Neural progenitor cell (in vitro differentiated cells): Measurements from ENCODE around the gene GPR75. TPM values are rescaled to one million over a fixed set of nuclear protein-coding genes. Genes with fewer than 3 reads are reported as not detected.
"Not testable (repeated sequence)": the region's sequence is repeated elsewhere in the genome, so short reads cannot be mapped to it uniquely, and the experiment has no call there.

Source experiments
- DNase-seq: peaks from one replicate; pipeline ENCODE4 v3.0.0-alpha.2; 2016; ENCODE audit warnings: low spot score
- H2AFZ ChIP-seq: fragments of 200-600 bp; sonication (generic); replicated peaks from 2 replicates; pipeline ENCODE4 v1.6.1; 2016; ENCODE audit warnings: antibody characterized with exemption
- H3F3A ChIP-seq: fragments of 200-600 bp; sonication (generic); 2 replicates; pipeline ENCODE4 v1.6.1; 2016; ENCODE audit warnings: antibody characterized with exemption, low read depth
- H3K27ac ChIP-seq: fragments of 200-600 bp; sonication (generic); 2 replicates; pipeline ENCODE4 v1.5.1; 2016; ENCODE audit warnings: mild to moderate bottlenecking
- H3K27me3 ChIP-seq: fragments of 200-600 bp; sonication (generic); 2 replicates; pipeline ENCODE4 v1.6.1; 2016; ENCODE audit warnings: mild to moderate bottlenecking, moderate library complexity
- H3K36me3 ChIP-seq: fragments of 200-600 bp; sonication (generic); 2 replicates; pipeline ENCODE4 v1.5.1; 2016
- H3K4me1 ChIP-seq: fragments of 200-600 bp; sonication (generic); 2 replicates; pipeline ENCODE4 v1.6.1; 2016; ENCODE audit warnings: mixed run types
- H3K4me2 ChIP-seq: fragments of 200-600 bp; sonication (generic); 2 replicates; pipeline ENCODE4 v1.6.1; 2016
- H3K4me3 ChIP-seq: fragments of 200-600 bp; sonication (generic); 2 replicates; pipeline ENCODE4 v1.5.1; 2016
- H3K79me2 ChIP-seq: fragments of 200-600 bp; sonication (generic); 2 replicates; pipeline ENCODE4 v1.6.1; 2016; ENCODE audit warnings: low read depth
- H3K9ac ChIP-seq: fragments of 200-600 bp; sonication (generic); 2 replicates; pipeline ENCODE4 v1.6.1; 2016
- H3K9me3 ChIP-seq: fragments of 200-600 bp; sonication (generic); 2 replicates; pipeline ENCODE4 v1.5.1; 2016; ENCODE audit warnings: low read depth
- H4K20me1 ChIP-seq: fragments of 200-600 bp; sonication (generic); 2 replicates; pipeline ENCODE4 v1.6.1; 2016; ENCODE audit warnings: low read depth
- H3K27ac Mint-ChIP-seq: 3 replicates; pipeline ENCODE4 v1.8.0; 2021; ENCODE audit warnings: mixed read lengths
- H3K27me3 Mint-ChIP-seq: 2 replicates; pipeline ENCODE4 v1.8.0; 2022; ENCODE audit warnings: low read depth, mild to moderate bottlenecking, inconsistent platforms, moderate library complexity, mixed read lengths; ENCODE audit not compliant: insufficient read depth
- H3K36me3 Mint-ChIP-seq: 3 replicates; pipeline ENCODE4 v1.8.0; 2021; ENCODE audit warnings: mixed read lengths
- H3K4me1 Mint-ChIP-seq: 3 replicates; pipeline ENCODE4 v1.8.0; 2021; ENCODE audit warnings: mixed read lengths
- H3K4me3 Mint-ChIP-seq: 3 replicates; pipeline ENCODE4 v1.8.0; 2021; ENCODE audit warnings: mild to moderate bottlenecking, moderate library complexity, mixed read lengths
- H3K9me3 Mint-ChIP-seq: 3 replicates; pipeline ENCODE4 v1.8.0; 2020; ENCODE audit warnings: mixed read lengths
- CTCF ChIP-seq: fragments of 200-600 bp; sonication (generic); IDR thresholded peaks from 2 replicates; pipeline ENCODE4 v1.5.1; 2017; ENCODE audit warnings: antibody characterized with exemption, mild to moderate bottlenecking
- EZH2 ChIP-seq: fragments of 200-600 bp; sonication (generic); IDR thresholded peaks from 2 replicates; pipeline ENCODE4 v1.6.1; 2017; ENCODE audit warnings: antibody characterized with exemption, mild to moderate bottlenecking, moderate library complexity
- EZH2phosphoT487 ChIP-seq: fragments of 200-600 bp; sonication (generic); IDR thresholded peaks from 2 replicates; pipeline ENCODE4 v1.6.1; 2017; ENCODE audit warnings: antibody characterized with exemption
- total RNA-seq: library from RNA; depleted of rRNA; stranded (reverse); fragments of >200 nt; gene quantifications from 2 replicates; pipeline ENCODE4 v1.2.3, GENCODE V29; 2015; ENCODE audit warnings: low replicate concordance

The GPR75 gene
- total RNA-seq, 1 donor from 2014 or later, result 0.94 TPM

- H3K27ac ChIP-seq, result peak overlapping the region; percentile 39
- no peaks in the 10 kb centered on the region for H3K27me3 ChIP-seq
- H3K9me3 Mint-ChIP-seq, result no peaks in the 10 kb centered on the region
- H3K9me3 ChIP-seq, result no peaks in the 10 kb centered on the region
- no peak overlapping the region for H3K4me3 Mint-ChIP-seq
- H3F3A ChIP-seq, result peaks cover 13% of the 10 kb centered on the region
- peaks cover 12% of the 10 kb centered on the region for H3K4me1 Mint-ChIP-seq
- no peak overlapping the region for H3K27ac Mint-ChIP-seq
- H2AFZ ChIP-seq, result no peak overlapping the region
- no peaks in the 10 kb centered on the region for H4K20me1 ChIP-seq
- H3K4me2 ChIP-seq, result no peak overlapping the region
- TF ChIP-seq EZH2phosphoT487, result no peak
- no peak for TF ChIP-seq EZH2
- no peak for TF ChIP-seq CTCF
- no peak for DNase-seq
- H3K9ac ChIP-seq, result no peak overlapping the region
- no peaks in the 10 kb centered on the region for H3K36me3 Mint-ChIP-seq
- no peaks in the 10 kb centered on the region for H3K36me3 ChIP-seq
- H3K79me2 ChIP-seq, result no peaks in the 10 kb centered on the region
- peaks cover 19% of the 10 kb centered on the region for H3K4me1 ChIP-seq
- no peak overlapping the region for H3K4me3 ChIP-seq
- H3K27me3 Mint-ChIP-seq, result no peaks in the 10 kb centered on the region
Observed at GRCh38 chr2:53826587-53827397, 33.0 kb downstream of the GPR75 start.

- Histone ChIP-seq H3K27ac (no peak overlapping the region), H3K4me2 (no peak overlapping the region), H3K36me3 (no peaks in the 10 kb centered on the region), H3K27me3 (no peaks in the 10 kb centered on the region), H3K4me3 (no peak overlapping the region), H4K20me1 (no peaks in the 10 kb centered on the region), H3K9me3 (no peaks in the 10 kb centered on the region), H3F3A (peaks cover 13% of the 10 kb centered on the region), H2AFZ (no peak overlapping the region), H3K4me1 (peaks cover 19% of the 10 kb centered on the region), H3K9ac (no peak overlapping the region), H3K79me2 (no peaks in the 10 kb centered on the region)
- Mint-ChIP-seq H3K36me3 (no peaks in the 10 kb centered on the region), H3K27me3 (no peaks in the 10 kb centered on the region), H3K4me1 (peaks cover 12% of the 10 kb centered on the region), H3K9me3 (no peaks in the 10 kb centered on the region), H3K27ac (no peak overlapping the region), H3K4me3 (no peak overlapping the region)
- TF ChIP-seq EZH2 (no peak), EZH2phosphoT487 (no peak), CTCF (no peak)
- no peak for DNase-seq
Observed at GRCh38 chr2:53826030-53826410, 33.7 kb downstream of the GPR75 start.

- not testable (repeated sequence) for H3K36me3 Mint-ChIP-seq, H3K4me3 Mint-ChIP-seq, H3K27me3 ChIP-seq, H3K27ac Mint-ChIP-seq, H3K9me3 ChIP-seq, H3K9me3 Mint-ChIP-seq, H3K27me3 Mint-ChIP-seq, H3K36me3 ChIP-seq, H3K9ac ChIP-seq, H3K27ac ChIP-seq, H3K4me3 ChIP-seq, H4K20me1 ChIP-seq, H3K79me2 ChIP-seq, H3K4me2 ChIP-seq, H2AFZ ChIP-seq
- H3K4me1 Mint-ChIP-seq, result peaks cover 12% of the 10 kb centered on the region
- peak; percentile 40 for TF ChIP-seq CTCF
- Histone ChIP-seq H3F3A (peaks cover 13% of the 10 kb centered on the region), H3K4me1 (peaks cover 19% of the 10 kb centered on the region)
- peak; percentile 11 for DNase-seq
Observed at GRCh38 chr2:53823639-53824038, 36.1 kb downstream of the GPR75 start.
